ENCODE results near the gene NUP107.
A peak's percentile ranks its signal among the peaks of the same experiment; 100 is the strongest.
"Not testable (repeated sequence)": the region's sequence is repeated elsewhere in the genome, so short reads cannot be mapped to it uniquely, and the experiment has no call there.

Gene NUP107

DNA sequence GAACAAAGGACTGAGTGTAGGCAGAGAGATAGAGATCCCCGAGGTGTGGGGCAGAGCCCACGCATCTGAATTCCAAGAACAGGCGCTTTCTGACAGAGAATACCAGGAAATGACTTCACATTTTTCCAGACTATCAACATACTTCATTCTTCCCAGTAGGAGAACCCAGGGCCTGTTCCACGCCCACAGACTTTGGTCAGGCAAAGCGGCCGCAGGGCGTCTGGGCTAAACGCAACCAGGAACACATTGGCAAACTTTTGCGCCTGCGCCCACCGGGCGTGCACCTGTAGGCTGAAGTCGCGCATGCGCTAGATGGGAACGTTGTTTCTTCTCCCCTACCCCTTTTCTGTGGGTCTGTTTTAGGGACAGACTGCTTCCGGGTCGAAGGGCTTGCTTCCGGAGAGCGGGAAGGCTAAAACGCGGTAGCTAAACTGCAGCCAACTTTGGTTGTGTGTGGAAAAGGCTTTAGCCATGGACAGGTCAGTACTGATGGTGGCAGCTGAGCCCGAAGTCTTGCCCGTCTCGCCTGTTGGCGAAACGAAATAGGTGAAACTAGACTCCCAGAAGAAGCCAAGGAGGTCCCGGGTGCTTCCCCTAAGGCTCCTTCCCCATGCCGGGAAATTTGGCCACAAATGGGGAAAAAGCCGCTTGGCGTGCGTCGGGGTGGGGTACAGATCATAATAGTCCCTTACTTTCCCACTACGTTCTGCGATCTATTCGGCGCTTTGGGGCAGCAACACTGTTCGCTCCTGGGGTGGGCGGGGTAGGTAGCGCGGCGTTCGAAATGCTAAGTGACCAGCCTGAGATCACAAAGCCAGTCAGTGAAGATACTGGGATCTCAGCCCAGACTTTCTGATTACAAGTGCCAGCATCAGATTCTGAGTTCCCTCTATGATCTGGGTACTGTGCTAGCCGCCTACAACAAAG, at the start of gene NUP107:
TSS of gene NUP107 (plus strand) at position 384 of the 927 bp plus-strand sequence. CDS start at position 472, 88 bp downstream.
- peak; percentile 98 to 99 (median 99) for DNase-seq

DNA sequence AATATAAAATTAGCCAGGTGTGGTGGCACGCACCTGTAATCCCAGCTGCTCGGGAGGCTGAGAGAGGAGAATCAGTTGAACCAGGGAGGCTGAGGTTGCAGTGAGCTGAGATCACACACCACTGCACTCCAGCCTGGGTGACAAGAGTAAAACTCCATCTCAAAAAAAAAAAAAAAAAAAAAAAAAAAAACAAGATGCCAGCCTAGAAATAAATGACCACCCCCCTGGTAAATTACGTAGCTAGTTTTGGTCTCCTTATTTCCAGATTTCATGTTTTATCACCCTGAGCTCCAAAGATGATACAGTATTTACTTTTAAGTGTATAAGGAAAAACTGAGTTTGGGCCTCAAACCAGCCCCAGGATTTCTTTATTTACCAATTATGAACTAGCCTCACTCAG, 49.3 kb upstream of the NUP107 start:
- not testable (repeated sequence) for DNase-seq

DNA sequence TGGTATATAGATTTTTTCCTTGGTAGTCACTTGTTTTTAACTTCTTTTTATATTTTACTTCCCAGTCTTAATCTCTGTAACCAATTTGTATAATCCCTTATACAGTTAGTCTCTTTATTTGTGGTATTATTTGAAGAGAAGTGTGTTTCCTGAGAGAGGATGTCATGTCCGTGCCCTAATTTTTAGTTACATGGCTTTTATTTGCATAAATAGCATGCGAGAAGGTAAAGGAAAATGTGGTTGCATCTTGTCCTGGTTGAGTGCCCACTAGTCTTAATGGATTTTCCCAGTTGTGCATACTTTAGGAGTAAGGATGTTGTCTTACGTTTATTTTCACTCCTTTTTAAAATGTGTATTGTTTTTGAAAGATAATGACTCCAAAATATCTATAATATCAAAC, 48.6 kb upstream of the NUP107 start:
- DNase-seq = no peak

DNA sequence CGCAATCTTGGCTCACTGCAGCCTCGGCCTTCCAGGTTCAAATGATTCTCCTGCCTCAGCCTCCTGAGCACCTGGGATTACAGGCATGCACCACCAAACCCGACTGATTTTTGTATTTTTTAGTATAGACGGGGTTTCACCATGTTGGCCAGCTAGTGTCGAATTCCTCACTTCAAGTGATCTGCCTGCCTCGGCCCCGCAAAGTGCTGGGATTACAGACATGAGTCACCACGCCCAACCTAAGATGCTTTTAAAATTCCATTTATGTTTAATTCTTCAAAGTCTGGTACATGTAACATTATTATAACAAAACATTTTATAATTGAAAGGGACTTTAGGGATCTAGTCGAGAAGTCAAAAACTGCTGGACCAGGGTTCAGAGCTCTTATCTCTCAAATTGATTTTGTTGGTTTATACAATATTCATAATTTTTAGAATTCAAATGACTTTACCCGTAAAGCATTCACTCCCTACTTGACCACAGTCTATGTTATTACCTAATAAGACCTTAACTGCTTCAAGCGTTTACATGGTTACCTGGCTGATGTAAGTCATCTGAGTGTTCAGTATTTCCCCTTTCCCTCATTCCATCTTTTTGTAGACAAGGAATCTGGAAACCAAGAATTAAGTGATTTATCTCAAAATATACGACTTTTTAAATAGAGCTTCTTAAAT, 47.9 kb upstream of the NUP107 start:
- DNase-seq = no peak

DNA sequence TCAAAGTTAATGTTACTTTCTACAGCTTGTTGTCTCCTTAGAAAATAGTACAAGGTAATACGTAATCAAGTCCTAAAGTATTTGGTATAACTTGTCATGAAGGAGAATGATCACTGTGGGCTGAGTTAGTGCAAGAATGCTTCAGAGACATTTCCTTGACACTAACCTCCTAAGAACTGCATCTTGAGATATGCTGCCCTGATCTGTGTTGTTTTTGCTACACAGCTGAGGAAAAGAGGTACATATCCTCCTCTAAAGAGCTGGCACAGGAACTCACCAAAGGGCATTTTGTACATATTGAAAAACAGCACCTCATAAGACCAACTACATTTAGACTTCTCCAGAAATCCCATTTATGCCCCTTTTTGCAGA, 47.4 kb upstream of the NUP107 start:
- DNase-seq = no peak

DNA sequence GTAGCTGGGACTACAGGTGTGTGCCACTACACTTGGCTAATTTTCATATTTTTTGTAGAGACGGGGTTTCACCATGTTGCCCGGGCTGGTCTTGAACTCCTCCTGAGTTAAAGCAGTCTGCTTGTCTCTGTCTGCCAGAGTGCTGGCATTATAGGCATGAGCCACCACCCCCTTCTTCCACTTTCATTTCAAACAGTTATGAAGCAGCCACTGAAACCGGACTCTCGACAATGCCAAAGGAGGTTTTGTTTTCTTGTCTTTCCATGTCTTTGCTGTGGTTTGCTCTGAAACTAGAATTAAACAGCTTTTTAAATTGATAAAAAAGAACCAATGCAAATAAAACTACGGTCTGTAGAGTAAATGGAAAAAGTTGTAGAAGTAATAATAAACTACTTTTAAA, 45.6 kb upstream of the NUP107 start:
- no peak for DNase-seq

DNA sequence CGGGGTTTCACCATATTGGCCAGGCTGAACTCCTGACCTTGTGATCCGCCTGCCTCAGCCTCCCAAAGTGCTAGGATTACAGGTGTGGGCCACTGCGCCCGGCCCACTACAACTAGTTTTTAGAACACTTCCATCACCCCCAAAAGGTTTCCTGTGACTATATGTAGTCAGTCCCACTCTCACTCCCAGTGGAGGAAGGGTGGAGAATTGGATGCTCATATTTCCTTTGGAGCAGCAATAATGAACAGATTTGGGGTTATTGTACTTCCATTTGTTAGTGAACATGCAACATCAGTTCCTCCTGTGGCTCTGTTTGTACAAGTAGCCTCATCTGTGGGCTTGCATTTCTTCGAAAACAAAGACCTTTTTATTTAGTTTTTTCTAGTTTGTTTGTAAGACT, 40.3 kb upstream of the NUP107 start:
- DNase-seq = no peak

DNA sequence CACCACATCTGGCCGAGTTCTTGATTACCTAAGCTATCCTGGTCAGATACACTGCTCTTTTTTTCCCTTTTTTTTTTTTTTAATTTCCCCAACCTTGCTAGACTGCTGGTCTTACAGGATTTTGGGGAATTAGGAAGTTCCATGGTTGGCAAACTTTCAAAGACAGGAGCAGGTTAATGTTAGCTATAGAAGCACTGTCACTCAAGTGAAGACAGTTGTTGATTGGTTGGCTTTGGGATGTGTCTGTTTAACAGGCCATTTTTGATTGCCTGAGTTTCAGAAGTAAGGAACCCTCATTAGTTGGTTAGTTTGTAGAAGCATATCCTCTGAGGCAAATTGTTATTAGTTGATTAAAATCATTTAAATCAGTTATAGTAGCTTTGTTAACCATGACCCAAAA, 39.3 kb upstream of the NUP107 start:
- peak in 2 of 3 donors; percentile 37 to 41 for DNase-seq

DNA sequence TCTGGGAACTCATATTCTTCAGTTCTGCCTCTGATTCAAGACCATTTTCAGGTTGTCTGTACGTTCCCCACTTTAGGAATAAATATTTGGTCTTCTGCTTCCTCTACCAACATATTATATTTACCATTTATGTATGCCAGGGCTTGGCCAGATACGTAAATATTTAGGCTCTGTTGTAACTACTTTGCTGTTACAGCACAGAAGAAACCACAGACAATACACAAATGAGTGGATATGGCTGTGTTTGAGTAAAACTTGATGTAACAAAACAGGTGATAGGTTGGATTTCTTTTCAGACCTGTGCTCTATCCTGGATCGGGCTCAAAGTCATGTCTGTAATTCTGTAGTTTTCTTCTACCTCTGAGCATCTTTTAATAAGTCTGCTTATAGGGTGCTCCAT, 38.6 kb upstream of the NUP107 start:
- no peak for DNase-seq

DNA sequence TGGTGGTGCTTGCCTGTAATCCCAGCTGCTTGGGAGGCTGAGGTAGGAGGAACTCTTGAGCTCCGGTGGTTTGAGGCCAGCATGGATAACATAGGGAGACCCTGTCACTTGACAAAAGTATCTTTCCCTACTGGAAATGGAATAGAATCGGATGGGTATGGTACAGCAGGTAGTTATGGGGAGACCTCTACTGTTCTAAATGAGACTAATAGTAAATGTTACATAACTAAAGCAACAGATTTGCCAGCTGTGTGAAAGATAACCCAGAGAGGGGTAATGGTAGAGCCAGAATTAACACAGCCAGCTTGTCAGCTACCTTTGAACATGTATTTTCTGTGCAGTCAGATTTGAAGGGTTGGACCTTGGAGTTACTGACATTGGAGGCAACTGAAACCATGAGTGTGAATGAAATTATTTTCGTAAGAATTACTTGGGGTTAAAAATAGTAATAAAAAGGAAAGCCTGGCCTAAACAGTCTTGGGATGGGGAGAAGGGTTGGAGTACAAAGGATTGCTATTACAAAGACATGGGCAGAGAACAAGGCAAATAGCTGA, 21.7 kb upstream of the NUP107 start:
- no peak for DNase-seq

DNA sequence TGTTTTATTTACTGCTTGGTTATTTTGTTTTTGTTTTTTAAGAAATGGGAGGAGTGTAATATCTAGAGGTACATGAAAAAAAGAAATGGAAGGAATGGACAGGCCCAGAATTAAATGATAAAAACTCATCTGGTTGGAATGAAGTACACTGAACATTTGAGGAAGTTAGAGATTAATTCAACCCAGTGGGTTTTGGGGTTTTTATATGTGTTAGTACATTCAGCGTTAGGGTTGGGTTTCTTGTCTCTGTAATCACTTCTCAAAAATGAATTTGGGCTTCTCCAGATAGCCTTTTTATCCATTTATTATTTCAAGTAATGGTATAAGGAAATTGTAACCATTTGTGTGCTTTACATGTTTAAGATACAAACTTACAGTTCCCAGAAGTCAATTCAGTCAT, 19.5 kb upstream of the NUP107 start:
- no peak for DNase-seq

DNA sequence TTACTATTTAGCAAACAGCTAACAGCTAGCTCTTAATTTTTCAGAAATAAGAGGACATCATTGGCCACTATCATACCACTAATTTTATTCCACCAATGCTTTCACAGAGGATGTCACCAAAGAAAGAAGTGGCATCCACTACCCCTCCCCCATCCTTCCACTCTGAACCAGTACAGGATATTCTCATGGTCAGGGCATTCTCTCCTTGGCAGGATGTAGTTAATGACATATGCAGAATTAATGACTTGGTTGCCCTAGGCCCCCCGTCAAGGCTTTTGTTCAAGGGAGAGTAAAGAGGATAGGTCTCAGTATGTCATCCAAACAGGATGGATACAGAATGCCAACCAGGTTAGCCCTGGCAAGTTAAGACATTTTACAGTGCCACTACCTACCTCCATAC, 18.9 kb upstream of the NUP107 start:
- no peak for DNase-seq

DNA sequence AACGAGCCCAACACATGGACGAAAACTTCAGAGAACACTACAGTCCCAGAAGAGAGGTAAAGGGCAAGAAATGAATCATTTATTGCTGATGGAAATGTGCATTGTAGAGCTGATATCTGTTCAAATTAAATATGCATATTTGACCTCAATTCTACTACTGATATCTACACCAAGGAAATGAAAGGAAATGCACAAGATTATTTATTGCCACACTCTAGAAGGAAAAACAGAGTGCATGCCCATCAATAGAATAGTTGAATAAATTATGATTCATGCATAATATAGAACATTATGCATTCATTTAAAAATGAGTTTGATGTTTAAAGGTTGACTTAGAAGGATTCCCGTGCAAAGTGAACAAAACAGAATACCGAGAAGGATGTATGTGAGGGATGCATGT, 15.6 kb upstream of the NUP107 start:
- DNase-seq = no peak

DNA sequence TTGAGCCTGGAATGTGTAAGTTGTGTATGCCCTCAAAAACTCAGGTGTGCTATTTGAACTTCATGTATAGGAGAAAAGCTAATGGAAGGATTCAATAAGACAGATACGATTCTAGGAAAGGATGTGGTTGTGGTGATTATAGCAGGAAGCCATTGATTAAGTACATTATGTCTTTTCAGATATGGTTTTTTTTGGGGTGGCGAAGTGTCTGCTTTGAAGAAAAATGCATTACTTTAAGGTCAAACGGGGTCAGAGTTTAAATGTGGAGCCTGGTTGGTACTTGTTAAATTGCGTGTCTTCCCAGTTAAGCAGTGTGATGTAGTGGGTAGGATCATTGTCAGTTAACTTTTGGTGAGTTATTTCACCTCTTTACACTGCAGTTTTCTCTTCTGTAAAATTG, 13.0 kb upstream of the NUP107 start:
- no peak for DNase-seq

DNA sequence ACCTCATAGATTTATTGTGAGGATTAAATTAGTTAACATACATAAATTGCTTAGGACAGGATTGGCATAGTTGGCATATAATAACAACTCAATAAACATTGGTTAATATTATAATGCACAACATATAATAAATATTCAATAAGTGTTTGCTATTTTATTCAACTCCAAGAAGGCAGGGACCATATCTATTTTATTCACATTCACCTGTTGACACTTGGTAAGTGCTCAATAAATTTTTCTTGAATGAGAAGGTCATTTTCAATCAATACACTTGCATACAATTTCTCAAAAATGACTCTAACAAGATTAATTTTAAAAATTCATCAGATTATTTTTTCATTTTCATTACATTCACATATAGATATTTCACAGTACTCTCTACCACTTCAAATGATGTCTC, 12.4 kb upstream of the NUP107 start:
- no peak for DNase-seq

DNA sequence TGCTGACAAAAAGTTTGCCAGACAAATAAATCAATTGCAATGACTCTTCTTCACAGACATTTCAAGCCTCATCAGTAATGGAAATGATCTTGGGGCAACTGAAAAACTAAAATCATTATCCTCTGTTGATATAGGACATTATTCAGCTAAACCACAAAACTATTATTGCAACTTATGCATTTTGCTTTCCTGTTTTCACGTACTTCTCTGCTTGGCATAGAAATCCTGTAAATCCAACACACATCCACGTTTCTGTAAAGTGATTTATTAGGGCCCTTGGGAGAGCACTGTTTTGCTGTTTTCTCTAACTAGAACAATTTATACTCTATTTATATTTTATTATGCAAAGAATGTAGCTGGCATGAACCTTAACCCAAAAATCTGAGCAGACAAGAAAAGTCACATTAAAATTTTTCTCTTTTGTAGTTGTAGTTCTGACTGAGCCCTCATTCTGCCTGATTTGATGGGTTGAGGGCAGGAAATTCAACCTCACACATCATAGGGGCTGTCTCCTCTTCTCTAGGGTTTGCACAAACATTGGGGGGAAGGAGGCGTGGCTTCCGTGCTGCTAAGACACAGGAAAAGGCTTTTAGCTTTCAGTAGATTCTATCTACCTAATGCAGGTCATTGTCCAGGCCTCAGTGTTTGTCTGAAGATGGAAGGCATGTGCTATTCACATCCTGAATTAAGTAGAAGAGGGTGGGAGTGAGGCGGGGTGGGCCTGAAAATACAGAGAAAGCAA, 11.5 kb upstream of the NUP107 start:
- DNase-seq = no peak

DNA sequence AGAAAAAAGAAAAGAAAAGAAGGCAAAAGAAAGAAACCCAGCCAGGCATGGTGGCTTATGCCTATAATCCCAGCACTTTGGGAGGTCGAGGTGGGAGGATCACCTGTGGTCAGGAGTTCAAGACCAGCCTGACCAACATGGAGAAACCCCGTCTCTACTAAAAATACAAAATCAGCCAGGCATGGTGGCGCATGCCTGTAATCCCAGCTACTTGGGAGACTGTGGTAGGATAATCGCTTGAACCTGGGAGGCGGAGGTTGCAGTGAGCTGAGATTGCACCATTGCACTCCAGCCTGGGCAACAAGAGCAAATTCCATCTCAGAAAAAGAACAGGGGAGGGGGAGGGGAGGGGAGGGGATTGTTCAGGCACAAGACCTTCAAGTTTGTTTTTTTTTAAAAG, 9.9 kb upstream of the NUP107 start:
- not testable (repeated sequence) for DNase-seq

DNA sequence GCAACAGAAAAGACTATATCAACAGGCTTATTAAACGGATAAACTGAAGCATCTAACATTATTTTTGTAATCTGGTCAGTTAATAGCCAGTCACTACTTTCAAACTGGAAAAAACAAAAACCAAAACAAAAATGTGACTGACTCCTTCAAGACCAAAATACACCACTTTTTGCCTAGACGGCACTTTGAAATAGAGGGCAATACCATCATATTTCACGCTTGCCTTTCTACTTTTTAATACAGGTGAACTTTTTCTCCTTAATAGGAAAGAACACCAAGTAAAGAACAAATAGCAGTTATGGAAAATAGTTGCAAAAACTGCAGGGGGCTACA, 550 bp upstream of the NUP107 start:
- no peak for DNase-seq

DNA sequence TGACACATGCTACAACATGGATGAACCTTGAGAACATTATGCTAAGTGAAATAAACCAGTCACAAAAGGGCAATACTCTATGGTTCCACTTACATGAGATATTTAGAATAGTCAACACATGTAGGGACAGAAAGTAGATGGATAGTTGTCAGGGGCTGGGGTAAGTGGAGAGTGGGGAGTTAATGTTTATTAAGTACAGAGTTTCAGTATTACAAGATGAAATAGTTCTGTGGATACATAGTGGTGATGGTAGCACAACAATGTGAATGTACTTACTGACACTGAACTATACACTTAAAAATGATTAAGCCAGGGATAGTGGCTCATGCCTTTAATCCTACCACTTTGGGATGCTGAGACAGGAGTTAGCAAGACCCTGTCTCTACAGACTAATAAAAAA, 8.7 kb downstream of the NUP107 start:
- DNase-seq = no peak

DNA sequence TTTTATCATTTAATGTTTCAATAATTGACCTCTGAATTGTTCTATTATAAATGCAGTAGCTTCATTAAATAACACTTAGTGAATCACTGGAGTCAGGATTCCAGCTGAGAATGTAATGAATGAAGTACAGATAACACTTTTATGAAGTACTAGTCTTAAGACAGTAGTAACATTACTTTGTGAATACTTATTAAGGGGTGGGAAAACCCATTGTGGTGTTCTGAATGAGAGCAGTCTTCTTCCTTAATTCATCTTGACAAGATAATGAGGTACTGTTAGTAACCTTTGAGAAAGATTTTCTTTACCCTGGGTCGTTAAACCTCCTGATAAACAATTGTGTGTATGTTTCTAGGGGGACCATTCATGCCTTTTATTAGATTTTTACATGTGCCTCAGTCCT, 12.7 kb downstream of the NUP107 start:
- DNase-seq = no peak

DNA sequence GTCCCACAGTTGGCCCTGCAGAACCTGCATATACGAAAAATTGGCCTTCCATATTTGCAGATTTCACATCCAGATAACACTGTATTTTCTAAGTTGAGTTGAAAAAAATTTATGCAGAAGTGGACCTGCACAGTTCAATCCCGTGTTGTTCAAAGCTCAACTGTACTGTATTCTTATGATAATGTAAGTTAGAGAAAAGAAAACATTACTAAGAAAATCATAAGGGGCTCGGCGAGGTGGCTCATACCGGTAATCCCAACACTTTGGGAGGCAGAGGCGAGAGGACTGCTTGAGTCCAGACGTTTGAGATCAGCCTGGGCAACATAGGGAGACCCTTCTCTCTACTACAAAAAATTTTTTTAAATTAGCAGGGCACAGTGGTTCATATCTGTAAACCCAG, 41.0 kb downstream of the NUP107 start:
- no peak for DNase-seq

DNA sequence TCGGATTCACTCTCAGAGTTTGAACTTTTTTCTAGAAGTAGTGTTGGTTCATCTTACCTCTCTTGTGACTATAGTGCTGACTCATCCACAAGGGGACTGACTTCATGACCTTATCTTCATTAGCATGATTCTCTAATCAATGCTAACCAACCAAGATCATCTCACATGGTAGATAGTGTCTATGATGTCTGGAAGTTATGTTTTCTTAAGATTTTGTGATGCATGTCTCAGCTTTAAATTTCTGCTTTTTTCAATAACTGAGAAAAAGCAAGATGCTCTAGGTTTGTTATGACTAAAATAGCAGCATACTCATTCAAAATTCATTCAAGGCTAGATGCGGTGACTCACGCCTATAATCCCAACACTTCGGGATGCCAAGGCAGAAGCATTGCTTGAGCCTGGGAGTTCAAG, 46.9 kb downstream of the NUP107 start:
- DNase-seq = no peak

DNA sequence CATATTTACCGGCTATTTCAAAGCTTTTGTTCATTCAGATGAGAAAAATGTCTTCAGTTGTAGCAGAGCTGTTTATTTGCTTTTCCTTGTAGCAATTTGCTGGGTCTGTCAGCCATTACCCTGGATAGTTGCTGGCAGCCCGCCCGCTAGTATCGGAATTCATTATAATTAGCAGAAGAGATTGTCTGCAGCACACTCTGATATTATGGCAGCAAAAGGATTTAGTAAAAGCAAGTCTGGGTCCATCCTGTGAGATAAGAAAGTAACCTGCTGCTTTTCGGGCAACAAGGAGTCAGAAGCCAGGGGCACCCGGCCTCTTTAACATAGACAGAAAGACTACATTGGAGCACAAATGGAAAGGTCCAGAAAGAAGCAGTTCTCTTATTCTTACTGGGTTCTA, 53.1 kb downstream of the NUP107 start:
- DNase-seq = no peak

DNA sequence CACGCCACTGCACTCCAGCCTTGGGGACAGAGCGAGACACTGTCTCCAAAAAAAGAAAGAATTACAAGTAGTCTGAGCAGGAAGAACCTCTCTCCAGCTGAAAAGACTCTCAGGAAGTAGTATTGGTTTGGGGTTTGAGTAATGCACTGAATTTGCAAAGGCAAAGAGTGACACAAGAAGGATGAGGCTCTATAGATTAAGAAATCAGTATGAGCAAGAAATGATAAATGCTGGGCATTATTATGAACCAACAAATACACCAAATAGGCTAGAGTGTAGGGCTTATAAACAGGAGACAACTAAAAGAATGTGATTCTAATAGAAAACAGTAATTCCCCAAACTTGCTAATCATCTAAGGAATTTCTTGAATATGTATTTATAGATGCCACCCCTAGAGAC, 56.6 kb downstream of the NUP107 start:
- DNase-seq = peak; percentile 7 to 59 (median 53)
